Measurements from ENCODE around the gene ACTG1. TPM values are rescaled to one million over a fixed set of nuclear protein-coding genes. Genes with fewer than 3 reads are reported as not detected.

ACTG1 gene
- total RNA-seq, 4 donors from 2014 or later = 1,168 to 4,304 (median 2,945) TPM

- Histone ChIP-seq H3K36me3 (peaks cover 8 to 10% of the 10 kb centered on the region in 2 donors), H3K27me3 (no peaks in the 10 kb centered on the region), H3K4me1 (no peaks in the 10 kb centered on the region), H3K4me3 (replicated peaks in 1 of 3) (no peak overlapping the region), H3K27ac (no peak overlapping the region), H3K9me3 (no peaks in the 10 kb centered on the region)
- intact Hi-C loops (cut with DNase I) = no loop called here
- DNase-seq = no peak
- 83 to 91% methylated on average over 21 to 28 of the region's 33 CpGs for WGBS, 2 donors
- TF ChIP-seq POLR2A (IDR thresholded peaks at IDR 0.05) (no peak), CTCF (IDR thresholded peaks at IDR 0.05) (no peak)
These were observed 45.8 kb downstream of the ACTG1 start for GRCh38 chr17:81466564-81467472.

GRCh38 chr17:81465910-81466309, 46.7 kb downstream of the ACTG1 start:
- 87 to 91% methylated on average over 17 of the region's 17 CpGs for WGBS, 2 donors
- Histone ChIP-seq H3K27ac (no peak overlapping the region), H3K36me3 (peaks cover 13 to 15% of the 10 kb centered on the region in 2 donors), H3K4me3 (replicated peaks in 1 of 3) (no peak overlapping the region), H3K27me3 (no peaks in the 10 kb centered on the region), H3K9me3 (no peaks in the 10 kb centered on the region), H3K4me1 (no peaks in the 10 kb centered on the region)
- intact Hi-C loops (cut with DNase I) = no loop called here
- TF ChIP-seq CTCF (IDR thresholded peaks at IDR 0.05) (no peak), POLR2A (IDR thresholded peaks at IDR 0.05) (no peak)
- no peak for DNase-seq

- H3K4me3 ChIP-seq (replicated peaks in 1 of 3) = no peak overlapping the region
- H3K27me3 ChIP-seq = no peaks in the 10 kb centered on the region
- TF ChIP-seq CTCF (IDR thresholded peaks at IDR 0.05) (no peak), POLR2A (IDR thresholded peaks at IDR 0.05) (no peak)
- 78 to 85% methylated on average over 7 to 9 of the region's 9 CpGs for WGBS, 2 donors
- no peaks in the 10 kb centered on the region for H3K4me1 ChIP-seq
- no peak for DNase-seq
- no peaks in the 10 kb centered on the region for H3K9me3 ChIP-seq
- intact Hi-C loops (cut with DNase I) = no loop called here
- H3K27ac ChIP-seq = no peak overlapping the region
- H3K36me3 ChIP-seq = peaks cover 15 to 17% of the 10 kb centered on the region in 2 donors
These were observed 48.0 kb downstream of the ACTG1 start for GRCh38 chr17:81464586-81464985.

- no peak for DNase-seq
- intact Hi-C loops (cut with DNase I) = no loop called here
- WGBS, 2 donors = 96 to 100% methylated on average over 3 to 29 of the region's 32 CpGs
- H3K9me3 ChIP-seq = no peaks in the 10 kb centered on the region
- no peaks in the 10 kb centered on the region for H3K27me3 ChIP-seq
- H3K4me1 ChIP-seq = no peaks in the 10 kb centered on the region
- TF ChIP-seq CTCF (IDR thresholded peaks at IDR 0.05) (no peak), POLR2A (IDR thresholded peaks at IDR 0.05) (no peak)
- no peak overlapping the region for H3K4me3 ChIP-seq (replicated peaks in 1 of 3)
- no peak overlapping the region for H3K27ac ChIP-seq
- H3K36me3 ChIP-seq = peaks cover 17 to 24% of the 10 kb centered on the region in 2 donors
These were observed 49.1 kb downstream of the ACTG1 start for GRCh38 chr17:81463506-81463905.

GRCh38 chr17:81462506-81463125, 50.0 kb downstream of the ACTG1 start:
- no peak overlapping the region for H3K27ac ChIP-seq
- WGBS, 2 donors = 95% methylated on average over 20 to 23 of the region's 33 CpGs
- no peaks in the 10 kb centered on the region for H3K27me3 ChIP-seq
- H3K4me1 ChIP-seq = no peaks in the 10 kb centered on the region
- DNase-seq = no peak
- intact Hi-C loops (cut with DNase I) = no loop called here
- no peak for TF ChIP-seq CTCF (IDR thresholded peaks at IDR 0.05)
- TF ChIP-seq POLR2A (IDR thresholded peaks at IDR 0.05) = no peak
- no peak overlapping the region for H3K4me3 ChIP-seq (replicated peaks in 1 of 3)
- no peaks in the 10 kb centered on the region for H3K9me3 ChIP-seq
- peaks cover 17 to 26% of the 10 kb centered on the region in 2 donors for H3K36me3 ChIP-seq

Data from thyroid gland (tissue), 4 donors.